Spleen (tissue), 7 donors: ENCODE results near the gene ZFYVE1.

ENCODE experiments used
- POLR2AphosphoS5 ChIP-seq, 3 donors: sonication (generic); formaldehyde crosslinking; IDR thresholded peaks; one replicate each; pipeline ENCODE4 v1.5.1; 2017; ENCODE audit warnings: antibody characterized with exemption in 3 of 3
- TF ChIP-seq, protein P1 (sequence below), 11 experiments: fragments of 200-600 bp in 7 of 11; fragments of 450-650 bp in 4 of 11; sonication (generic) in 4 of 11; IDR thresholded peaks in 8 of 11; conservative IDR thresholded peaks in 3 of 11; 1 replicate in 7 of 11; 2 replicates in 4 of 11; pipeline versions ENCODE4 v1.4.0 to v1.8.0; 2016 to 2021; ENCODE audit warnings: antibody characterized with exemption in 11 of 11, inconsistent platforms in 4 of 11, mild to moderate bottlenecking in 1 of 11
- donor health status: DM: no; HTN: no; CAD: no; lungs with moderate emphysema.
- donor health status: DM: no; HTN: no; CAD: no.
- donor health status: DM: no; HTN: no; CAD: no.

DNA sequence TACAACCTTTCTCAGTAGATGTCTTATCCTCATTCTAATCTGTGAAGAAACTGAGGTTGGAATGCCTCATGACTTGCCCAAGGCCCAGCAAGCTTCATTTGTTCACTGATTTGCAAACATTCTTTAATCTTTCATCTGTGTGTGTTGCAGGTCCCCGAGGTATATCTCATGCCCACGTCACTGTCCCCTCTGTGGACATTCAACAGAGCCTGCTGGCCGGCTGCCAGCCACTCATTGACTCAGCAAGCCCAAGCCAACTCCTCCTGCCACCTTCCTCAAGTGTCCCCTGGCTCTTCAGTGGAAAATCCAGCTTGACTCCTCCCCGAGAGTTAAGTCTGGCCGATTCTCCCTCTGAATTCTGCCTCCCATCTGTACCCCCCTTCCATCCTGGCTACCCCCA is 102.6 kb downstream of the ZFYVE1 start:
- TF ChIP-seq, protein P1, sequence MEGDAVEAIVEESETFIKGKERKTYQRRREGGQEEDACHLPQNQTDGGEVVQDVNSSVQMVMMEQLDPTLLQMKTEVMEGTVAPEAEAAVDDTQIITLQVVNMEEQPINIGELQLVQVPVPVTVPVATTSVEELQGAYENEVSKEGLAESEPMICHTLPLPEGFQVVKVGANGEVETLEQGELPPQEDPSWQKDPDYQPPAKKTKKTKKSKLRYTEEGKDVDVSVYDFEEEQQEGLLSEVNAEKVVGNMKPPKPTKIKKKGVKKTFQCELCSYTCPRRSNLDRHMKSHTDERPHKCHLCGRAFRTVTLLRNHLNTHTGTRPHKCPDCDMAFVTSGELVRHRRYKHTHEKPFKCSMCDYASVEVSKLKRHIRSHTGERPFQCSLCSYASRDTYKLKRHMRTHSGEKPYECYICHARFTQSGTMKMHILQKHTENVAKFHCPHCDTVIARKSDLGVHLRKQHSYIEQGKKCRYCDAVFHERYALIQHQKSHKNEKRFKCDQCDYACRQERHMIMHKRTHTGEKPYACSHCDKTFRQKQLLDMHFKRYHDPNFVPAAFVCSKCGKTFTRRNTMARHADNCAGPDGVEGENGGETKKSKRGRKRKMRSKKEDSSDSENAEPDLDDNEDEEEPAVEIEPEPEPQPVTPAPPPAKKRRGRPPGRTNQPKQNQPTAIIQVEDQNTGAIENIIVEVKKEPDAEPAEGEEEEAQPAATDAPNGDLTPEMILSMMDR (IDR thresholded peaks at IDR 0.05 in 8 of 11, conservative IDR thresholded peaks at IDR 0.05 in 3 of 11), result no peak
- no peak for TF ChIP-seq POLR2AphosphoS5 (IDR thresholded peaks at IDR 0.05)
